ENCODE measurements around the gene LRP3.

GRCh38 chr19:33157906-33158305, 36.2 kb upstream of the LRP3 start:
- TF ChIP-seq, protein P1, sequence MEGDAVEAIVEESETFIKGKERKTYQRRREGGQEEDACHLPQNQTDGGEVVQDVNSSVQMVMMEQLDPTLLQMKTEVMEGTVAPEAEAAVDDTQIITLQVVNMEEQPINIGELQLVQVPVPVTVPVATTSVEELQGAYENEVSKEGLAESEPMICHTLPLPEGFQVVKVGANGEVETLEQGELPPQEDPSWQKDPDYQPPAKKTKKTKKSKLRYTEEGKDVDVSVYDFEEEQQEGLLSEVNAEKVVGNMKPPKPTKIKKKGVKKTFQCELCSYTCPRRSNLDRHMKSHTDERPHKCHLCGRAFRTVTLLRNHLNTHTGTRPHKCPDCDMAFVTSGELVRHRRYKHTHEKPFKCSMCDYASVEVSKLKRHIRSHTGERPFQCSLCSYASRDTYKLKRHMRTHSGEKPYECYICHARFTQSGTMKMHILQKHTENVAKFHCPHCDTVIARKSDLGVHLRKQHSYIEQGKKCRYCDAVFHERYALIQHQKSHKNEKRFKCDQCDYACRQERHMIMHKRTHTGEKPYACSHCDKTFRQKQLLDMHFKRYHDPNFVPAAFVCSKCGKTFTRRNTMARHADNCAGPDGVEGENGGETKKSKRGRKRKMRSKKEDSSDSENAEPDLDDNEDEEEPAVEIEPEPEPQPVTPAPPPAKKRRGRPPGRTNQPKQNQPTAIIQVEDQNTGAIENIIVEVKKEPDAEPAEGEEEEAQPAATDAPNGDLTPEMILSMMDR (IDR thresholded peaks at IDR 0.05), result no peak
- no peak for TF ChIP-seq POLR2AphosphoS5 (IDR thresholded peaks at IDR 0.05)

Measured in sigmoid colon (tissue), 4 donors.